ENCODE results near the gene ITGA2B.
"Not testable (repeated sequence)": the region's sequence is repeated elsewhere in the genome, so short reads cannot be mapped to it uniquely, and the experiment has no call there.

Gene ITGA2B

GRCh38 chr17:44329516-44329915 lies 59.9 kb downstream of the ITGA2B start:
- DNase-seq, result not testable (repeated sequence)

- DNase-seq, result no peak
Observed at GRCh38 chr17:44327715-44328449, 61.6 kb downstream of the ITGA2B start.

- DNase-seq, result peak; percentile 95
Observed at GRCh38 chr17:44326861-44327444, 62.5 kb downstream of the ITGA2B start.

- peak; percentile 97 for DNase-seq
Observed at GRCh38 chr17:44324571-44325275, 64.7 kb downstream of the ITGA2B start, which contains the start of gene SLC25A39. TSS of gene SLC25A39 (minus strand) at chr17:44324823. CDS start at chr17:44323562, 1,261 bp downstream.

- no peak for DNase-seq
Observed at GRCh38 chr17:44324092-44324570, 65.3 kb downstream of the ITGA2B start.

- no peak for DNase-seq
Observed at GRCh38 chr17:44323359-44324091, 65.9 kb downstream of the ITGA2B start.

GRCh38 chr17:44322236-44322895 lies 67.1 kb downstream of the ITGA2B start:
- no peak for DNase-seq
